Upper lobe of right lung (tissue), 1 donor: ENCODE results near the gene DMD. TPM values are rescaled to one million over a fixed set of nuclear protein-coding genes. Genes with fewer than 3 reads are reported as not detected.
"Not testable (repeated sequence)": the region's sequence is repeated elsewhere in the genome, so short reads cannot be mapped to it uniquely, and the experiment has no call there.

Experiments used
- ATAC-seq: fragments of 200-7000 bp; cut with Tn5 transposase; one replicate; pipeline ENCODE4 v1.9.1; 2020; ENCODE audit warnings: mild to moderate bottlenecking, moderate library complexity
- DNase-seq: peaks from one replicate; pipeline ENCODE4 v3.0.0-alpha.2; 2020
- H3K27ac ChIP-seq: fragments of 200-600 bp; one replicate; pipeline ENCODE4 v1.8.0; 2022
- H3K27me3 ChIP-seq: fragments of 200-600 bp; one replicate; pipeline ENCODE4 v1.8.0; 2022; ENCODE audit warnings: mild to moderate bottlenecking
- H3K36me3 ChIP-seq: fragments of 200-600 bp; one replicate; pipeline ENCODE4 v1.8.0; 2022
- H3K4me1 ChIP-seq: fragments of 200-600 bp; one replicate; pipeline ENCODE4 v1.8.0; 2022
- H3K4me3 ChIP-seq: fragments of 200-600 bp; one replicate; pipeline ENCODE4 v1.8.0; 2022; ENCODE audit warnings: mild to moderate bottlenecking
- H3K9me3 ChIP-seq: fragments of 200-600 bp; one replicate; pipeline ENCODE4 v1.8.0; 2022
- intact Hi-C: fragments of 100-400 bp; cut with DNase I; formaldehyde crosslinking; loops from one replicate; pipeline ENCODE4 v1.11.0; 2022
- total RNA-seq: library from RNA; stranded (reverse); fragmentation: NEBNext Ultra II Directional; extraction: Animal tissue kit (Norgen Biotek cat#: 25700); gene quantifications from one replicate; pipeline ENCODE4 v1.2.1, GENCODE V29; 2021
- TF ChIP-seq, protein P1 (sequence below): fragments of 200-600 bp; IDR thresholded peaks from one replicate; pipeline ENCODE4 v1.8.0; 2022; ENCODE audit warnings: antibody characterized with exemption
- donor health status: DM: no; HTN: yes; CAD: no; lungs with severe emphysema.

Gene DMD
- total RNA-seq, 1 donor from 2014 or later, result 24.7 TPM

DNA sequence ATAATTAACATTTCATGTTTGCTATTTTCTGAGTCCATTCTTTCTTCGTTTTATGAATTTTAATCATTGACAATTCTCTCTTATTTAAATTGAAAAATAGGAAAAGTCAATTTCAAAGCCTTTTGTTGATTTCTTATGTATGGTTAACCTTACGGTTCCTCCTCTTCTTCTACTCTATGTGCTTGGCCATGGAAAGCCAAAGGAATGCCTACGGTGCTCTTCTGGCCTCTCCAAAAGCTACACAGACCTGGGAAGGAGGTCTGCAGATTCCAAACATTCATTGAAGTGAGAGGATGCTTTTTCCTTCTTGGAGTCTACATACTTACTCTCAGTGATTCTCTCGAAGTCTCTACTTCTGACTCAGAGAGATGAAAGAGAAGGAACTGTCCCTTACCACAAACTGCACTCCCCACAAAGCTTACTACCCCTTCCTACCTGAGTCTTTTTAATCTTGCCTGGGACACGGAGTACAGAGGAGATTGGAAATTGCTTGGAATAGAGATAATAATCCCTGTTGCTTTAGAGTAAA lies 1276.4 kb downstream of the DMD start:
- H3K36me3 ChIP-seq, result no peaks in the 10 kb centered on the region
- ATAC-seq, result no peak
- intact Hi-C loops, result no loop called here
- TF ChIP-seq, protein P1, sequence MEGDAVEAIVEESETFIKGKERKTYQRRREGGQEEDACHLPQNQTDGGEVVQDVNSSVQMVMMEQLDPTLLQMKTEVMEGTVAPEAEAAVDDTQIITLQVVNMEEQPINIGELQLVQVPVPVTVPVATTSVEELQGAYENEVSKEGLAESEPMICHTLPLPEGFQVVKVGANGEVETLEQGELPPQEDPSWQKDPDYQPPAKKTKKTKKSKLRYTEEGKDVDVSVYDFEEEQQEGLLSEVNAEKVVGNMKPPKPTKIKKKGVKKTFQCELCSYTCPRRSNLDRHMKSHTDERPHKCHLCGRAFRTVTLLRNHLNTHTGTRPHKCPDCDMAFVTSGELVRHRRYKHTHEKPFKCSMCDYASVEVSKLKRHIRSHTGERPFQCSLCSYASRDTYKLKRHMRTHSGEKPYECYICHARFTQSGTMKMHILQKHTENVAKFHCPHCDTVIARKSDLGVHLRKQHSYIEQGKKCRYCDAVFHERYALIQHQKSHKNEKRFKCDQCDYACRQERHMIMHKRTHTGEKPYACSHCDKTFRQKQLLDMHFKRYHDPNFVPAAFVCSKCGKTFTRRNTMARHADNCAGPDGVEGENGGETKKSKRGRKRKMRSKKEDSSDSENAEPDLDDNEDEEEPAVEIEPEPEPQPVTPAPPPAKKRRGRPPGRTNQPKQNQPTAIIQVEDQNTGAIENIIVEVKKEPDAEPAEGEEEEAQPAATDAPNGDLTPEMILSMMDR, result no peak
- DNase-seq, result no peak
- H3K4me1 ChIP-seq, result no peaks in the 10 kb centered on the region
- no peaks in the 10 kb centered on the region for H3K9me3 ChIP-seq
- H3K27ac ChIP-seq, result no peak overlapping the region
- H3K27me3 ChIP-seq, result no peaks in the 10 kb centered on the region
- H3K4me3 ChIP-seq, result no peak overlapping the region

DNA sequence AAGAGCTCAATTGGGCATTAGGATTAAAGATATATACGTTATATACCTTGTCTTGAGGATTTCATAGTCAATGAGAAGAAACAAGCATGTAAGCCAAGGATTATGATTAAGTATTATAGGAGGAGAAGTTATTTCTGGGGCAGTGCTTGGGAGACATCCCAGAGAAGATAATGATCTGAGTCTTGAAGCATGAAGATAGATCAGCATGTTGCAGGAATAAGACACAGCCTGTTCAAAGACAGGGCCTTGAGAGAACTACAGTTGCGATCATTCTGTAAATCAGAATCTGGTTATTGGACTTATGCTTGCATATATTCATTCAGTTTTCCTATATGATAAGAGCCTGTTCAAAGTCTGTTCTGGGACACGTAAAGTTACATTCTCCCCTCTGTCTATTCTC lies 1277.3 kb downstream of the DMD start:
- TF ChIP-seq, protein P1, result no peak
- Histone ChIP-seq H3K4me3 (no peak overlapping the region), H3K9me3 (no peaks in the 10 kb centered on the region), H3K27ac (no peak overlapping the region), H3K27me3 (no peaks in the 10 kb centered on the region), H3K36me3 (no peaks in the 10 kb centered on the region), H3K4me1 (no peaks in the 10 kb centered on the region)
- DNase-seq (no peak), ATAC-seq (no peak)
- intact Hi-C loops, result no loop called here

DNA sequence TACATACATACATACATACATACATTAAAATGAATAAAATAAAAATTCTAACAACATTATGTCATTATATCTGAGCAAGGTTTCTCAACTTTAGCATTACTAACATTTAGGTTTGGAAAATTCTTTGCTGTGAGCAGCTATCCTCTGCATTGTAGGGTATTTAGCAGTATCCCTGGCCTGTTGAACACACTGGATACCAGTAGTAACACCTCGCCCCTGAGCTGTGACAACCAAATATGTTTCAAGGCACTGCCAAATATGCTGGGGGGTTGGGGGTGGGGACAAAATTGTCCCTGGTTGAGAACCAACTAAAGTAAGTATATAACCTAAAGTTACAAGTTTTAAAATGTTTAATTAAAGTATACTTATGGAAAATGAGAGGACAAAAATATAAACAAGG lies 1278.6 kb downstream of the DMD start:
- Histone ChIP-seq H3K4me1 (no peaks in the 10 kb centered on the region), H3K9me3 (no peaks in the 10 kb centered on the region), H3K27ac (no peak overlapping the region), H3K27me3 (no peaks in the 10 kb centered on the region), H3K36me3 (no peaks in the 10 kb centered on the region), H3K4me3 (no peak overlapping the region)
- TF ChIP-seq, protein P1, result no peak
- intact Hi-C loops, result no loop called here
- ATAC-seq (no peak), DNase-seq (no peak)

DNA sequence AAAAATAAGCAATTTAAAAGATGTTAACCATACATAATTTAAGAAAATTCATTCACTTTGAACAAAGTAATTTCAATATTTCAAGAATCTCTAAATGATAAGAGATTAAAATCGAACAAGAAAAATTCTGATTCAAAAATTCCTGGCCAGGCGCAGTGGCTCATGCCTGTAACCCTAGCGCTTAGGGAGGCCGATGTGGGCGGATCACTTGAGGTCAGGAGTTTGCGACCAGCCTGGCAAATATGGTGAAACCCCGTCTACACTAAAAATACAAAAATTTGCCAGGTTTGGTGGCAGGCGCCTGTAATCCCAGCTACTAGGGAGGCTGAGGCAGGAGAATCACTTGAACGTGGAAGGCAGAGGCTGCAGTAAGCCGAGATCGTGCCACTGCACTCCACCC lies 1279.0 kb downstream of the DMD start:
- H3K27me3 ChIP-seq, H3K9me3 ChIP-seq, intact Hi-C loops, H3K36me3 ChIP-seq, H3K4me3 ChIP-seq, H3K27ac ChIP-seq, ATAC-seq, DNase-seq, H3K4me1 ChIP-seq: not testable (repeated sequence)

DNA sequence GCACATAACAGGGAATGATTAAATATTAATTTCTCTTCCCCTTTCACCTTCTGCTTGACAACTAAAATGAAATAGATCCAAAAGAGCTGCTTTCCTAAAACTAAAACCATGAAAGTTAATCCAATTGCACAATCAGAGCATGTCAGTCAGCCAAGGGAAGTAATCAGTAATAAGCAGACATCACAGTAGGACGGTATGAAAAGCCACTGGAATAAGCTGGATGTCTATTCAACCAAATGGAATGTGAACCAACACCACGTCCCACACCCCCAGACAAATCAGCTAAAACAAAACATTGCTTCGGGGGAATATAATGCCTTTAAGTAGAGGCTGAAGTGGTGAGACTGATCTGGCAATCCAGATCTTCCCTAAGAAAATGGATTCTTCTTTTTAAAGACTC lies 1280.1 kb downstream of the DMD start:
- intact Hi-C loops, result no loop called here
- no peak for ATAC-seq

DNA sequence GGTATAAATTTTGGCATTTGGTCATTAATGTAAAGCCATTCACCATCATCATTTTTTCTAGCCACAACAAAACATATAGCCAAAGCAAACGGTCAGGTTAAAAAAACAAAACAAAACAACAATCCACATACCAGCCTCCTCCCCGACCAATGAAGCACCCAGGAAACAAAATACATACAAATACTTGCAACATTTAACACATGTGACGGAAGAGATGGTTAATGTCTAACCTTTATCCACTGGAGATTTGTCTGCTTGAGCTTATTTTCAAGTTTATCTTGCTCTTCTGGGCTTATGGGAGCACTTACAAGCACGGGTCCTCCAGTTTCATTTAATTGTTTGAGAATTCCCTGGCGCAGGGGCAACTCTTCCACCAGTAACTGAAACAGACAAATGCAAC lies 1282.0 kb downstream of the DMD start:
- Histone ChIP-seq H3K9me3 (no peaks in the 10 kb centered on the region), H3K4me1 (no peaks in the 10 kb centered on the region), H3K36me3 (no peaks in the 10 kb centered on the region), H3K27ac (no peak overlapping the region), H3K4me3 (no peak overlapping the region), H3K27me3 (no peaks in the 10 kb centered on the region)
- ATAC-seq (no peak), DNase-seq (no peak)
- intact Hi-C loops, result no loop called here
- TF ChIP-seq, protein P1, result no peak

More for the DNA sequence above, 1280.1 kb downstream of the DMD start:
- Histone ChIP-seq H3K4me3 (no peak overlapping the region), H3K4me1 (no peaks in the 10 kb centered on the region), H3K27ac (no peak overlapping the region), H3K27me3 (no peaks in the 10 kb centered on the region), H3K36me3 (no peaks in the 10 kb centered on the region), H3K9me3 (no peaks in the 10 kb centered on the region)
- TF ChIP-seq, protein P1, result no peak
- no peak for DNase-seq
